NCI-H2081 (cell line): ENCODE results near the gene ARMC12.
A peak's percentile ranks its signal among the peaks of the same experiment; 100 is the strongest.

Experiments used
- DNase-seq, 2 experiments: peaks; one replicate each; lab custom pipeline; 2025; lab: John Stamatoyannopoulos, UW

Gene ARMC12

DNA sequence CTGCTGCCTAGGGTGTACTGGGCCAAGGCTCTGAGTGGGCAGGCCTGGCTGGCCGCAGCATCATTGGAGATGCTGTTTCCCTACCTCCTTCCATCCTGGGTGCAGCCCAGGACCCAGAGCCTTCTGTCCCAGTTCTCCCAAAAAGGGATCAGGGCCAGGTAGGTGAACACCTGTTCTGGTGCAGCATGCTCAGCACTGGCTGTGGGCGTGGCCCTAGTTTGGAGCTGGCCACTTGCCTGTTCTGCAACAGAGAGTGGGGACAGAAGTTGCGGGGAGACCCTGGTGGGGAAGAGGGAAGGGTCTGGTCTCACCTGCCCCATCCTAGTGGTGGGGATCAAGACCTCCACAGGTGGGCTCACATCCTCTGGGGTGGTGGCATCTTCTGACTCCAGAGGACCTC, 1.4 kb upstream of the ARMC12 start:
- DNase-seq: no peak

DNA sequence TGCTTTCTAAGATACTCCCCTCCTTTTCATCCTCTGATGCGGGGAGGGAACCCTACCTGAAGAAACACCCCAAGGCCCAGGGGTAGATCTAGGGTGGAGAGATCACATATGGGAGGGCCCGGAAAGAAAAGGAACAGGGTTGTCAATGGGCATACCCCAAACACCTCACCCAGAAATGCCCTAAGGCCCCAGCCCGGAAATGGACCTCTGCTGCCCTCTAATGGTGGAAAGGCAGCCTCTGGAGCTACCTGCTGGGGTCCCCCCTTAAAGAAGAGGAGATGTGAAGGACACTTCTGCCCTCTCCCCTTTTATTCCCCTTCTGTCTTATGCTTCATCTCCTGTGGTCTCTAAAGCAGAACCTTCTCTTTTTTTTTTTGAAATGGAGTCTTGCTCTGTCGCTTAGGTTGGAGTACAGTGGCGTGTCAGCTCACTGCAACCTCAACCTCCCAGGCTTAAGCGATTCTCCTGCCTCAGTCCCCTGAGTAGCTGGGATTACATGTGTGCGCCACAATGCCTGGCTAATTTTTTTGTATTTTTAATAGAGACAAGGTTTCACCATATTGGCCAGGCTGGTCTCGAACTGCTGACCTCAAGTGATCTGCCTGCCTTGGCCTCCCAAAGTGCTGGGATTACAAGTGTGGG, 458 bp upstream of the ARMC12 start:
- peak; percentile 60 to 74 for DNase-seq

DNA sequence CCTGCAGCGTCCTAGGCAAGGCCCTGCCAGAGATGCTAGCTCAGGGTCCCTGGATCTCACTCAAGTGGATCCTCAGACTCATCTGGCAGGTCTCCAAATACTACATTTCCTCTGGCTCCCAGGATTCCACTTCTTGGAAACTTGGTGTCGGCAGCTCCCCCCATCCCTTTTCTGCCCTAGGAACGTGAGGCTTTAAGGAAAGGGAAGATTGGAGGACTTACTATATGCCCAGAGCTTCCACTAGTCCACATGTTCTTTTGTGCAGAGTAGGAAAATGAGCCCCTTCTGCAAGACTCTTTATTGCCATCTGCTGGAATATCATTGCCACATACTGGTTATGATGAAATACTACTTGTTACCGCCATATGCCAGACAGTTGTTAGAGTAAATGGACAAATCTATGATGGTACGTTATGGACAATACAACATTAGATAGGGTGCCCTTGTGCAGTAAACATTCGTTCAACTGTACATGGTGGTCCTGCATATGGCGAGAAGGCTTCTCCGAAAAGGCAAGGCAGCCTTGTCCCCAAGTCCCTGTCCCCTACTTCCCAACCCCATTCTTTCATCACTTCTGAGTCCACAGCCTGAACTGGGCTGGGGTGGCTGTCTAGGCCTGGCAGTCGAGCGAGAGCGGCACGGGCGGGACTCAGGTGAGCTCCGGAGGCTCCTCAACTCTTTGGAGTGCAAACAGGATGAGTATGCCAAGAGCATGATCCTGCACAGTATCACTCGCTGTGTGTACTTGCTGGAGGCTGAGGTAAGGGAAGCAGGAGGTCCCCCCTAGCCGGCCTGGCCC, 780 bp downstream of the ARMC12 start:
- peak; percentile 71 to 81 for DNase-seq

DNA sequence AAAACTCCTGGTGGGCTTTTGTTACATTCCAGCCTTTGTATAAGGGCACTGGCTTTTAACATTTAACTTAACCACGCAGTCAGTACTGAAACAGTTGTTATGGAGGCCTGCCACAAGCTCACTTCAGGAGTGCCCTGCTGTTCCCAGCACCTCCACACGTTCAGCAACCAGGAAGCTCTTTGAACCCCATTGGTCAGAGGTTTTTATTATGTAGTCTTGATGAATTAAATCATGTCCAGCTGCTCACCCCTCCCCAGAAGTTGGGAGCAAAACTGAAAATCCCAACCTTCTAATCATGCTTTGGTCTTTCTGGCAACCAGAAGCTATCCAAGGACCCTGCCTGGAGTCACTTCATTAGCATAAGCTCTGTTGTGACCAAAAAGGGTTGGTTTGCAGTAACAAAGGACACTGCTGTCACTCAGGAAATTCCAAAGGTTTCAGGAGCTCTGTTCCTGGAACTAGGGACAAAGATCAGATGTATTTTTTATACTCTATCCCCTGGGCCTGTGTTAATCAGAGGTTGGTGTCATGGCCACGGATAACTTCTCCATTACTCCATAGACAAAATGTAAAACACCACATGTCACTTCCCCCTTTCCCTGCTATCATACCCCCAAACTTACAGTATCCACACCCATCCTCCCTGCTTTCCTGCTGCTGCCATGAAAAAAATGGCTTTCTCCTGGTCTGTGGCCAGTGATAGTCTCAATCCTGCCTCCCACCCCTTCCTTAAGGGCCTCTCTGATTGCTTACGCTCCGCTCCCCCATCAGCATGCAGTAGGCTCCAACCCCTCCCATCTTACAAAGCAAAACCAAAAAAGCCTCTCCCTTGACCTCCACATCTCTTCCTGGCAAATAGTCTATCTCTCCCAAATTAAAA, 3.1 kb downstream of the ARMC12 start:
- no peak for DNase-seq

DNA sequence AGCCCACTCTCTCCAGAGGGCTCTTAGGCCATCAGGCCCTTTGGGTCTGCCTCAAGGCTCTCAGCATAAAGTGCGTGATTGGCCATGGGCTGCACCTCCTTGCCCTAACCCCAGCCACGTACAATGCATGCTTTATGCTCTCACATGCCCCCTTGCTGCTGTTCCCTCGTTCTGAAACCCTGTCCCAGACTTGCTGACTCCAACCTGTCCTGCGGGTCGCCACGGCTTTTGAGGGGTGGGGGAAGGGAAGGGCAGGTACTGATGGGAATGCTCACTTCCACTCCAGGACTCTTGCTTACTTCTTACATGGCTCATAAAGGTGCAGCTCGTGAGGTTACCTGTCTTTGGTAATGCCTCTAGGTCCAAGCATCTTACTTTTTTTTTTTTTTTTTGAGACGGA, 6.0 kb downstream of the ARMC12 start:
- no peak for DNase-seq

DNA sequence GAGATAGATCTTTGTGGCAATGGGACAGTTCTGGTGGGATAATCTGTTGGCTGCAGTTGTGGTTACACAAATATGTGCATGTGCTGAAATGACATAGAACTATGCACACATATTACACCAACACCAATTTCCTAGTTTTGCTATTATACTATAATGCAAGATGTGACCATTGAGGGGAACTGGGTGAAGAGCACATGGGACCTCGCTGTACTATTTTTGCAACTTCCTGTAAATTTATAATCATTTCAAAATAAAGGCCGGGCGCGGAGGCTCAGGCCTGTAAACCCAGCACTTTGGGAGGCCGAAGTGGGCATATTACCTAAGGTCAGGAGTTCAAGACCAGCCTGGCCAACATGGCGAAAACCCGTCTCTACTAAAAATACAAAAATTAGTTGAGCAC, 8.7 kb downstream of the ARMC12 start:
- no peak for DNase-seq

DNA sequence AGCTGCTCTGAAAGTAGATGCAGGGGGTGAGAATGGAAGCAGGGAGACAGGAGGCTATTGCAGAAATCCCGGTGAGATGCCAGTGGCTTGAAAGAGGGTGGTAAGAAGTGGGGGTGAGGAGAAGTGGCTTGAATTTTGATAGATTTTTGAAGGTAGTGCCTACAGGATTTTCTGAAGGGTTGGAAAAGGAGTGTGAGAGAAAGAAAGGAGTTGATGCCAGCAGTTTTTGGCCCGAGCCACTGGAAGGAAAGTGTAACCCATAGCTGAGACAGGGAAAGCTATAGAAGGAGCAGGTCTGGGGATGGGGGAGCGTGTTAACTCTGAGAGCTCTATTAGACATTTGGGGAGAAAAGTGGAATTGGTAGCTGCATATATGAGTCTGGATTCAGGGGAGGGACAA, 9.7 kb downstream of the ARMC12 start:
- no peak for DNase-seq

DNA sequence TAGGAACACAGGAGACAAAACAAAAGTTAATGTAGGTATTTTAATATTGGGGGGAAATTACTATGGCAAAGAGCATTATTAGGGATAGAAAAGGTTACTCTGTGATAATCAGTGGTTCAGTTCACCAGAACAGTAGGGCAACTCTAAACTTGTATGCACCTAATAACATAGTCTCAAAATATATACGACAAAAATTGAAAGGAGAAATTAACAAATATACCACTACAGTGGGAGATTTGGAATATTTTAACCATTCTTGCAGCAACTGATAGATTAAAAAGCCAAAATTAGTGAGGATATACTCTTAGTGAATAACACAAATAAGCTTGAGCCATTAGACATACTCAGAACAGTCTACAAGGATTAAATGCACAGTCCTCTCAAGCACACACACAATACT, 11.0 kb downstream of the ARMC12 start:
- no peak for DNase-seq

DNA sequence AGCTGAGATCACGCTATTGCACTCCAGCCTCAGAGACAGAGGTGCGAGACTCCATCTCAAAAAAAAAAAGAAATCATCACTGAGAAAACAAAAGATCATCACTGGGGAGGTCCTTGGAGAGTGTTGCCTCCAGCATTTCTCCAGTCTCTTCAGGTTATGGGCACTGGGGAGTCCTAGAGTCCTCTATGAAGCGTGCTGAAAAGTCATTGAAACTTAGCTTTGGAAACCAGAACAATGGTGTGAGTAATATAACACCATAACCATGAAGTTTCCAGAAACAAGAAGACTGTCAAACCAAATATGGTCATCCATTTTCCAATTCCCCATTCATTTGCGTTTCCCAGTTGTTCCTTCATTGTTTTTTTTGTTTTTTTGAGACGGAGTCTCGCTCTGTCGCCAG, 13.7 kb downstream of the ARMC12 start:
- DNase-seq: no peak

DNA sequence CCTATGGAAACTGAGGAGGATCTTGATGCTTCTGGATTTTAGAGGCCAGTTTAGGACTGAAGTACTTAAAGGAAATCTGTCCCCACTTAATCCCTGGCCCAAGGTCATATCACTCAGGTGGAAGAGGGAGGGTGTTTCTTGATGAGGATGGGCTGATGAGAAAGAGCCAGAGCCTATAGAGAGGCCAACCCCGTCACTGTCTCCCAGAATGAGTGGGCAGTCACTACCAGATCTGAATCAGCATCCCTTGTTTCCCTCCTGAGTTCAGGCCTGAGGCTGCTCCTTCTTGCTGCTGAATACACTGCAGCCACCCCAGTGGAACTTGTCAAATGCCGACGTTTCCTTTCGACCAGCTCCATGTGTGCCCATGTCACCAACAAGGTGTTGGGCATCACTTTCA, 14.8 kb downstream of the ARMC12 start:
- DNase-seq: no peak

DNA sequence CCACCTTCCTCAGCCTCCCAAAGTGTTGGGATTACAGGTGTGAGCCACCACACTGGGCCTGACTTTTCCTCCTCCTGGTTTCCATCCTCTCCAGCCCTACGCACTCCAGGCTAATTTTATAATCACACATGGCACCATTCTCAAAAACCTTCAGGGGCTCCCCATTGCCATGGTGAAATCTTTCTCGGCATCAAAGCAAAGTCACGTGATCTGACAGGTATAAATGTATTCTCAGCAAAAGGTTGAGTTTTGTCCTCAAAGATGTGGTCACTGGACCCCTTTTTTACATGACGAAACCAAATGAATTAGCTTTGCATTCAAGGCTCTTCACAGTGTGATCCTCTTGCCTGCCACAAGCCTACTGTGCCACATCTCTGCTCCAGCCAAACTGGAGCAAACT, 15.5 kb downstream of the ARMC12 start:
- DNase-seq: no peak

DNA sequence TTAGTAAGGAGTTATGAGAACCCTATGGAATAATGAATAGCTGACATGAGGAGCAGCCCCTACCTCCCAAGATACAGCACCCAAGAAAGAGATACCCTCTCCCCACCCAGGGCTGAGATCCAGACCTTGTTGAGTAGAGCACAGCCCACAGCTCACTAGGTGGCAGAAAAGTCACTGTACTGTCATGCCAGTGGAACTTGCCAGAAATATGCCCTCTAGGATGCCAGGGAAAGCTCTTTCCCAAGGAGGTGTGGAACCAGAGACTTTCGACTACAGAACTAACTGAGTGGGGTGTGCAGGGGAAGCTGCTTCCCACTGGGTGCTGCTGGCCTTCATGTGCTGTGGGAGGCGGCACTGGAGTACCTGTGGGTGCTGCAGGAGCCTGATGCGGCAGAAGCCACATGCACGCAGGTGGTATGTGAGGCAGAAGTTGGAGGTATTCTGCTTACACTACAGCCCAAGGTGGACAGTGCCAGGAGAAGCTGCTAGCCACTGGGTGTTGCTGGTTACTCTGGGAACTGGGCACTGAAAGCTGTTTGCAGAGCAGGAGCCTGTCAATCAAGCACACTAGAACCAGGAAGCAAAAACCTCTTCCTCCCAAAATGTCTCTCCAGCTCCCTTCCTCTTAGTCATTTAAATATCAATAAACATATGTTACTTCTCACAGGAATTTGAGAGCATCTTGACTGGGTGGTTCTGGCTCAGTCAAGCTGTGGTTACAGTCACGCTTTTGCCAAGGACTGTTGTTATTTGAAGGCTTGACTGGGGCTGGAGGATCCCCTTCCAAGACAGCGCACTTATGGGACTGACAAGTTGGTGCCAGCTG, 17.8 kb downstream of the ARMC12 start:
- no peak for DNase-seq

DNA sequence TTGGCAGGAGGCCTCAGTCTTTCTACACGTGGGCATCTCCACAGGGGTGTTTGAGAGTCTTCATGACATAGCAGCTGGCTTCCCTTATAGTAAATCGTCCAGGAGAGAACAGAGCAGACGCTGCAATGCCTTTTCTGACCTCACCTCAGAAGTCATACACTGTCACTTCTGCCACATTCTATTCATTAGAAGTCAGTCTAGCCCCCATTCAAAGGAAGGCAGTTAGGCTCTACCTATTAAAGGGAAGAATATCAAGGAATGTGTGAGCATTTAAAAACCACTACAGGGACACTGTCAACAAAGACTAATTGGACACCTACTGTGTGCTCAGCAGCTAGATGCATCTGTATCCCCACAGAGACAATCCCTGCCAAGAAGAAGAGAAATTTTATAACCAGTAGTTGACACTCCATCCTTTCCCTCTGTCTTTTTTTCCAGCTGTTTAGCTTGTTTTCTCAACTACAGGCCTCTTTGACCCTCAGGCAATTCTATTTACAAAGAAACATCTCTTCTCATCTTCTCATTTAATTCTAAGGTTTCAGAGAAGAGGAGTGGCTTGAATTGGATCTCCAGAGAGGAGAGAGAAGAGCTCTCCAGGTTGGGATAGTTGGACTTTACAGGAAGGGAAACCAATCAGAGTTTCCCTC, 18.6 kb downstream of the ARMC12 start:
- peak in 1 of 2 experiments; percentile 14 for DNase-seq

DNA sequence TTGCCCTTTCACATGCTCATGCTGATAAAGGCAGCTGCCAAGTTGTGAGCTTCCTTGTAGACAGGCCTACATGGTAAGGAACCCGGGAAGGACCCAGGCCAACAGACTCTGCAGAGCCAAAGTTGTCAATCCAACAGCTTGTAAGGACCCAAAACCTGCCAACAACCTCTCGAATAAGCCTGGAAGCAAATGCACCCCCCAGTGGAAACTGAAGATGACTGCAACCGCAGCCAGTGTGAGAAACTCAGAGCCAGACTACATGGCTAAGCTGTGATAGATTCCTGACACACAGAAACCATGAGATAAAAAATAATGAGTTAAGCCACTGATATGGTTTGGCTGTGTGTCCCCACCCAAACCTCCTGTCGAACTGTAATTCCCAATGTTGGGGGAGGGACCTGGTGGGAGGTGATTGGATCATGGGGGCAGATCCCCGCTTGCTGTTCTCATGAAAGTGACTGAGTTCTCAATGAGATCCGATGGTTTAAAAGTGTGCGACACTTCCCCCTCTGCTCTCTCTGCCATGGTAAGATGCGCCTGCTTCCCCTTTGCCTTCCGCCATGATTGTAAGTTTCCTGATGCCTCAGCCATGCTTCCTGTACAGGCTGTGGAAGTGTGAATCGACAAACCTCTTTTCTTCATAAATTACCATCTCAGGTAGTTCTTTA, 20.8 kb downstream of the ARMC12 start:
- no peak for DNase-seq

DNA sequence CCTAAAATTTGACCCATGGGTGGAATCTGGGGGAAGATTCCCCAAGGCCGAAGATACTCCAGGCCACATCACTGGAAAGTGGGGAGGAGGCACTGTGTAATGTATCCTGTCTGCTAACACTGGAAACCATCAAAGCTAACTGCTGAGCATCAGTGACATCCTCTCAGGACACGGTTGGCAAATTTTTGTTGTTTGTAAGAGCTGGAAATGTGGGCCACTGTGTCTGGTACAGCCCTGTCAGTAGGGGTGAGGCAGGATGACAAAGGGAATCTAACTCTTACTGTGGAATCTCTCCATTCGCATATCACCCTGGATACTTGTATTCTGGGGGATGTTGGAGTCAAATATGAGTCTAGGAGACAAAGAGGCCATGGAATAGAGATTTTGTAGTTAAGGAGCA, 22.6 kb downstream of the ARMC12 start:
- no peak for DNase-seq

DNA sequence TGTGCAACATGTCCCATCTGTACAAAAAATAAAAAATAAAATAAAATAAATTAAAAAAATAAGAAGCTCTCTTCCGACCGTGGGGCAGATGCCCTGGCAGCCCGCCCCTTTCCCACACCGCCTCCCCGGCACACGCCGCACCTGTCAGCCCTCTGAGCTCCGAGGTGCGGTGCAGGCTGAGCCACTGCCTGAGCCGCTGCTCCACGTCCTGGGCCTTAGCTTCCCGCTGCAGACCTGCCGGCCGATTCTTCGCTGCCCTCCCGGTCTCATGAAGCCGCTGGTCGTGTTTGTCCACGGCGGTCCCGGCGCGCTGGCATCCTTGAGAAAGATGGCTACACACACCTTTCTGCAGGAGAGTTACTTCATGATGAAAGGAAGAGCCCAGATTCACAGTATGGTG, 28.9 kb downstream of the ARMC12 start:
- DNase-seq: no peak

DNA sequence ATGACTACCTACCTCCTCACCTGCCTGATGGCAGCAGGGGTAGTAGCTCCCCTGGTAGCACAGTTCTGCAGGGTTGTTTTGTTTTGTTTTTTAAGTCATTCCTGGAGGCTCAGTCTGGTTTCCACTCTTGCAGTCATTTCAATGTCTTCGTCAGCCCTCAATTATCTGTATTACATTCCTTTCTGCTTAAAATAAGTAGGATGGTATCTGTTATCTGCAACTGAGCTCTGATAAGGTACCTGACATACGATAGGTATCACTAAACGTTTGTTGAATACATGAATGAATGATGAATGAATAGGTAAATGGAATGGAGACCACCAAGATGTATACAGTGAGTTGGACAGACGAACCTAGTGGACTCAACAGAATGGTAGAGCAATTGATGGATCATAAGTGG, 32.4 kb downstream of the ARMC12 start:
- DNase-seq: no peak

DNA sequence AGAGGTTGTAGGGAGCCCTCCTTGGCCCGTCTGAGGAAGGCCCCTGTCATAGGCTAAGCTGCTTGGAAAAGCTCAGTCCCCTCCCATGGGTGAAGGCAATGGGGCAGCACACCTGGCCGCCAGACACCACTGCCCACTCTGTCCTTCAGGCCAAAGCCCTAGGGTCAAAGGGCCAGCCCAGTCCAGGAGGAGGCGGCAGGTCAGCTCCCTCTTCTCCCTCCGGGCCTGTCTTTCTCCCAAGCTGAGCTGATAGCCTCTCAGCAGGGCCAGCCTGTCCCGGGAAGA, 34.5 kb downstream of the ARMC12 start:
- DNase-seq: no peak

DNA sequence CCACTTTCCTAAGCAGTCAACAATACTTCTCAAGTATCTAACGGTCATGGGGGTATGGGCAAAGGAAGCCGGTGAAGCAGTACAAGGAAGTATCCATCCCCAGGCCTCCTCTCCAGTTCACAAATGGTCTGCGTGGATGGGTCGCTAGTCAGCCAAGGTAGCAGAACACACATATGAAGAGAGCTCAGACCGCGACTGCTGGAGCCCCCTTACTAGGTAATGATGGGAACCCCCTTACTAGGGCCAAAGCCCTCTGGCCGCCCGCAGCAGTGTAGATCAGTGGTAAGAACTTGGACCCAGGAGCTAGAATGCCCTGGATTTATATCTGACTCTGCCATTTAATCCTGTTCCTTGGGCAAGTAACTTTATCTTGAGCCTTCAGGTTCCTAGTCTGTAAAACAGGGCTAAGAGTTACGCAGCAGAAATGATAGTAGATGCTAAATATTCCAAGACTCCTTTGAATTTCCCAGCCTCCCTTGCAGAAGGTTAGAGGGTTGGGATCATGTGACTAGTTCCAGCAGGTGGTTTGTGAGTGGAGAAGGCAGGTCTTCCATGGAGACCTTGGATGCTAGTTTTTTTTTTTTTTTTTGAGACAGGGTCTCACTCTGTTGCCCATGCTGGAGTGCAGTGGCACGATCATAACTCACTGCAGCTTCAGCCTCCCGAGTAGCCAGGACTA, 37.4 kb downstream of the ARMC12 start:
- DNase-seq: no peak

DNA sequence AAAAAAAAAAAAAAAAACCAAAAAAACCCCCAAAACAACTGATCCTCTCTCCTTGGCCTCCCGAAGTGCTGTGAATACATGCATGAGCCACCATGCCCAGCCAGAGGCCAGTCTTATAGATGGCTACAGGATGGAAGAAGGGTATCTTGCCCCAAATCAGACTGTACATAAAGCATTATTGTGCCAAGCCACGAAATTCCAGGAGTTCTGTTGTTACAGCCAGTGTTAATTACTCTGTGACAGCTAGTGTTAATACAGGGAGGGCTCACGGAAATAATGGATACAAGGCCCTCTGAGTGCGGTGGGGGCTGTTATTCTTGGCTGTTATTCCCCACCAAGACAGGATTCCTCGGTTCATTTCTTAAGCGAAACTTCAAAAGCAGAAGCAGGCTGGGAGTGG, 38.2 kb downstream of the ARMC12 start:
- DNase-seq: no peak
